GM12878 (cell line): Measurements from ENCODE around the gene CDHR2. TPM values are rescaled to one million over a fixed set of nuclear protein-coding genes. Genes with fewer than 3 reads are reported as not detected.

Experiments used
- ATAC-seq: fragments of 200-7000 bp; cut with Tn5 transposase; 3 replicates; pipeline ENCODE4 v1.9.1; 2020; ENCODE audit warnings: mild to moderate bottlenecking, moderate library complexity
- BruUV-seq: library from RNA; stranded (reverse); fragments of 400-500 nt; replicated peaks from 2 replicates; lab custom pipeline; 2021; lab: Mats Ljungman, UMichigan
- CTCF ChIA-PET: fragments of 300-600 bp; sonication (Branson Sonifier 250); formaldehyde crosslinking; extraction: SDS; loops from one replicate; lab custom pipeline; 2021; ENCODE audit warnings: inconsistent platforms; lab: Yijun Ruan, JAX
- POLR2A ChIA-PET: fragments of 350-600 bp; formaldehyde crosslinking; extraction: SDS; loops from one replicate; lab custom pipeline; 2021; ENCODE audit warnings: inconsistent platforms; lab: Charles Lee
- RAD21 ChIA-PET: fragments of 300-600 bp; sonication (Branson Sonifier 250); formaldehyde crosslinking; loops from one replicate; lab custom pipeline; 2023; ENCODE audit warnings: antibody characterized with exemption; ENCODE audit not compliant: unreplicated experiment; lab: Charles Lee
- SMC1A ChIA-PET: fragments of 300-600 bp; sonication (Branson Sonifier 250); formaldehyde crosslinking; loops from one replicate; lab custom pipeline; 2023; ENCODE audit not compliant: unreplicated experiment, uncharacterized antibody; lab: Charles Lee
- DNase-seq: peaks from one replicate; pipeline ENCODE4 v3.0.0-alpha.2; 2011; ENCODE audit warnings: low read depth, low spot score
- FAIRE-seq: peaks from 3 replicates; lab custom pipeline; 2011; peaks lifted over from hg19 to GRCh38; lab: Jason Lieb, UNC
- H2AFZ ChIP-seq: 2 replicates; pipeline ENCODE4 v1.6.0; 2011; ENCODE audit warnings: low read depth, low read length, control low read depth; ENCODE audit not compliant: control insufficient read depth
- H3K27ac ChIP-seq: 2 replicates; pipeline ENCODE4 v1.5.1; 2011; ENCODE audit warnings: control low read depth; ENCODE audit not compliant: control insufficient read depth, insufficient read depth
- H3K27me3 ChIP-seq, 2 experiments: replicated peaks in 1 of 2; 2 replicates each; pipeline versions ENCODE4 v1.6.0 to v1.6.1; 2011; ENCODE audit warnings: low read length in 1 of 2; ENCODE audit not compliant: control insufficient read depth in 2 of 2, insufficient read depth in 2 of 2
- H3K36me3 ChIP-seq, 2 experiments: 2 replicates each; pipeline ENCODE4 v1.5.1; 2011; ENCODE audit warnings: low read length in 1 of 2; ENCODE audit not compliant: control insufficient read depth in 2 of 2, insufficient read depth in 2 of 2
- H3K4me1 ChIP-seq: 2 replicates; pipeline ENCODE4 v1.6.1; 2011; ENCODE audit warnings: mild to moderate bottlenecking, low read length, moderate library complexity, mixed read lengths; ENCODE audit not compliant: control insufficient read depth, insufficient read depth
- H3K4me2 ChIP-seq: 2 replicates; pipeline ENCODE4 v1.6.0; 2011; ENCODE audit warnings: control low read depth; ENCODE audit not compliant: control insufficient read depth, insufficient read depth
- H3K4me3 ChIP-seq: fragments of 200-600 bp; sonication (generic); 2 replicates; pipeline ENCODE4 v1.5.1; 2016
- H3K79me2 ChIP-seq: 2 replicates; pipeline ENCODE4 v1.6.0; 2011; ENCODE audit warnings: low read length; ENCODE audit not compliant: control insufficient read depth, insufficient read depth
- H3K9ac ChIP-seq: 2 replicates; pipeline ENCODE4 v1.8.0; 2011; ENCODE audit warnings: low read length, control low read depth, mixed read lengths; ENCODE audit not compliant: control insufficient read depth, insufficient read depth
- H3K9me3 ChIP-seq: replicated peaks from 3 replicates; pipeline ENCODE4 v1.5.1; 2011; ENCODE audit warnings: mild to moderate bottlenecking, low read length; ENCODE audit not compliant: control insufficient read depth, insufficient read depth
- H4K20me1 ChIP-seq: 2 replicates; pipeline ENCODE4 v1.6.0; 2011; ENCODE audit not compliant: control insufficient read depth, insufficient read depth
- BHLHE40 ChIP-seq, 2 experiments: fragments of 450-650 bp in 1 of 2; IDR thresholded peaks; 2 replicates each; pipeline ENCODE4 v1.6.1; 2011 to 2017; ENCODE audit warnings: low read depth in 2 of 2, borderline replicate concordance in 1 of 2, improper control_type of control experiment in 1 of 2, low read length in 1 of 2, mild to moderate bottlenecking in 1 of 2
- CEBPB ChIP-seq, 2 experiments: fragments of 150-350 bp in 1 of 2; IDR thresholded peaks; 2 replicates each; pipeline ENCODE4 v1.6.1; 2012 to 2014; ENCODE audit warnings: low read depth in 2 of 2, low read length in 2 of 2, borderline replicate concordance in 1 of 2, inconsistent platforms in 1 of 2
- CREB1 ChIP-seq: IDR thresholded peaks from 2 replicates; pipeline ENCODE4 v1.6.1; 2012; ENCODE audit warnings: low read depth, mild to moderate bottlenecking, inconsistent platforms
- LARP7 ChIP-seq: fragments of 450-650 bp; IDR thresholded peaks from 2 replicates; pipeline ENCODE4 v1.6.1; 2017; ENCODE audit warnings: mild to moderate bottlenecking
- NBN ChIP-seq: fragments of 450-650 bp; IDR thresholded peaks from 2 replicates; pipeline ENCODE4 v1.6.1; 2016
- NFYA ChIP-seq: IDR thresholded peaks from 2 replicates; pipeline ENCODE4 v1.6.1; 2011; ENCODE audit warnings: low read depth, mild to moderate bottlenecking, low read length, improper control_type of control experiment, borderline replicate concordance
- NFYB ChIP-seq: IDR thresholded peaks from 2 replicates; pipeline ENCODE4 v1.6.1; 2011; ENCODE audit warnings: low read depth, mild to moderate bottlenecking, low read length, improper control_type of control experiment, moderate library complexity; ENCODE audit not compliant: insufficient read depth
- NR2C2 ChIP-seq: IDR thresholded peaks from 2 replicates; pipeline ENCODE4 v1.6.1; 2011; ENCODE audit warnings: borderline replicate concordance, low read depth; ENCODE audit not compliant: control insufficient read depth, insufficient read length
- NR2F1 ChIP-seq: fragments of 450-650 bp; conservative IDR thresholded peaks from 2 replicates; pipeline ENCODE4 v1.6.1; 2017; ENCODE audit warnings: mild to moderate bottlenecking
- RELA ChIP-seq: fragments of 450-650 bp; IDR thresholded peaks from 2 replicates; pipeline ENCODE4 v1.8.0; 2014; ENCODE audit warnings: borderline replicate concordance; ENCODE audit not compliant: partially characterized antibody
- SPI1 ChIP-seq: IDR thresholded peaks from 2 replicates; pipeline ENCODE4 v1.6.1; 2011; ENCODE audit warnings: low read depth, mild to moderate bottlenecking, low read length, moderate library complexity, borderline replicate concordance; ENCODE audit not compliant: insufficient read depth
- ZBED1 ChIP-seq: IDR thresholded peaks from 2 replicates; pipeline ENCODE4 v1.6.1; 2016; ENCODE audit warnings: borderline replicate concordance
- ZNF24 ChIP-seq: fragments of 450-650 bp; IDR thresholded peaks from 2 replicates; pipeline ENCODE4 v1.6.1; 2017; ENCODE audit warnings: antibody characterized with exemption, mild to moderate bottlenecking
- ZNF274 ChIP-seq: IDR thresholded peaks from one replicate; pipeline ENCODE4 v1.8.0; 2011; ENCODE audit not compliant: insufficient read length, insufficient read depth
- WGBS: methylation state at CpG from one replicate; pipeline ENCODE4 v1.1.6; 2016; ENCODE audit warnings: low lambda C conversion rate; ENCODE audit not compliant: insufficient replicate concordance, insufficient coverage; ENCODE audit errors: missing lambda C conversion rate; 5-methylcytosine and 5-hydroxymethylcytosine counted together
- in situ Hi-C: fragments of 300-500 bp; cut with MboI; formaldehyde crosslinking; loops from 9 replicates; pipeline ENCODE4 v1.14.3; 2018; ENCODE audit warnings: mixed read lengths
- intact Hi-C: fragments of 100-400 bp; cut with micrococcal nuclease; formaldehyde crosslinking; loops from one replicate; pipeline ENCODE4 v1.14.2; 2022; ENCODE audit not compliant: unreplicated experiment
- polyA plus RNA-seq, 11 experiments: library from polyadenylated mRNA; depleted of rRNA in 4 of 11; unstranded in 6 of 11; stranded (reverse) in 5 of 11; fragments of >200 nt; fragmentation: Nextera tagmentation in 4 of 11; fragmentation: Illumina TruSeq in 1 of 11; extraction: Ambion mirVana in 4 of 11; extraction: Trizol in 1 of 11; gene quantifications; 1 replicate in 1 of 11; 2 replicates in 10 of 11; pipeline versions ENCODE4 v1.2.1 to v1.2.3, GENCODE V29; 2011 to 2016; ENCODE audit warnings: inconsistent platforms in 2 of 11, missing spikeins in 2 of 11, low read depth in 1 of 11
- total RNA-seq, 4 experiments: library from RNA; depleted of rRNA in 3 of 4; stranded (reverse); fragments of >200 nt in 3 of 4; fragmentation: Illumina TruSeq in 1 of 4; extraction: Trizol in 1 of 4; gene quantifications; 2 replicates each; pipeline versions ENCODE4 v1.2.1 to v1.2.3, GENCODE V29; 2013 to 2021
- TF ChIP-seq, protein P1 (sequence below): IDR thresholded peaks from 2 replicates; pipeline ENCODE4 v1.6.1; 2012; ENCODE audit warnings: improper control_type of control experiment, low read depth, low read length; ENCODE audit not compliant: insufficient replicate concordance
- TF ChIP-seq, protein P2 (sequence below): IDR thresholded peaks from 2 replicates; pipeline ENCODE4 v1.6.1; 2011; ENCODE audit warnings: borderline replicate concordance, low read depth, mild to moderate bottlenecking, moderate library complexity, mixed read lengths, low read length; ENCODE audit not compliant: insufficient read depth; ENCODE audit errors: extremely low read length

CDHR2 gene
- total and polyA plus RNA-seq, 10 of the 15 experiments (the other 5 are each of a cell fraction or from before 2014, with no cell fraction given): 0.03 to 0.46 (median 0.06) TPM; not detected in 5

- H4K20me1 ChIP-seq: no peaks in the 10 kb centered on the region; the same call in 1 of the 2 replicates
- H3K79me2 ChIP-seq: peaks cover 41% of the 10 kb centered on the region
- H3K36me3 ChIP-seq: no peaks in the 10 kb centered on the region
- no peaks in the 10 kb centered on the region for H3K27me3 ChIP-seq
- peak overlapping the region; percentile 85 for H2AFZ ChIP-seq
- intact Hi-C loops: loop anchor here (2.0 to 10.0 kb wide), 4 partner anchors 90 to 1577 kb away; partner anchors contain the start of genes CLTB, FAF2, HIGD2A and N4BP3
- RAD21 ChIA-PET: interaction anchor here (0.8 to 2.5 kb wide), 9 partner anchors 9 to 176 kb away, joined by 3 to 9 read pairs (median 6); partner anchors contain the start of genes CLTB, FAF2, KIAA1191 and TSPAN17
- H3K9ac ChIP-seq: peak overlapping the region; percentile 99
- no TSS peak for BruUV-seq
- under 1% methylated on average over 42 of the region's 43 CpGs for WGBS
- in situ Hi-C loops: no loop called here
- peak overlapping the region; percentile 99 for H3K4me3 ChIP-seq
- peak overlapping the region; percentile 95 for H3K27ac ChIP-seq
- CTCF ChIA-PET: interaction anchor here (1.2 to 2.6 kb wide), 7 partner anchors 33 to 808 kb away, joined by 3 to 22 read pairs (median 3); partner anchors contain the start of genes FAF2 and TSPAN17
- DNase-seq (peak; percentile 94), ATAC-seq (peak; percentile 80), FAIRE-seq (peak; percentile 95)
- SMC1A ChIA-PET: interaction anchor here (1.1 to 2.6 kb wide), 5 partner anchors 85 to 808 kb away, joined by 3 to 8 read pairs (median 4); partner anchors contain the start of gene FAF2
- H3K9me3 ChIP-seq: no peaks in the 10 kb centered on the region
- POLR2A ChIA-PET: interaction anchor here (1.3 to 3.7 kb wide), 3 partner anchors 89 to 176 kb away, joined by 3 to 16 read pairs (median 12); partner anchors contain the start of genes FAF2, KIAA1191 and TSPAN17
- peak overlapping the region; percentile 95 for H3K4me2 ChIP-seq
- H3K4me1 ChIP-seq: peaks cover 39% of the 10 kb centered on the region
- TF ChIP-seq BHLHE40 (IDR thresholded peaks at IDR 0.05; ENCODE audit: borderline replicate concordance in 1 of 2, low read depth in 2 of 2, low read length in 1 of 2) (peak; percentile 26 to 64), CEBPB (IDR thresholded peaks at IDR 0.05; ENCODE audit: borderline replicate concordance in 1 of 2, low read depth in 2 of 2, low read length in 2 of 2) (0 out of 4 replicates have a peak, but pooled peaks of 1 of the 2 experiments have one; percentile 24), NR2F1 (no peak), SPI1 (0 out of 2 replicates have a peak, but pooled peaks have one; percentile 30), NR2C2 (no peak), ZNF24 (no peak), RELA (peak; percentile 21), LARP7 (peak; percentile 19), NBN (peak; percentile 99), NFYB (peak; percentile 94), NFYA (no peak), ZBED1 (no peak), CREB1 (peak; percentile 98), ZNF274 (no peak)
- TF ChIP-seq, protein P1, sequence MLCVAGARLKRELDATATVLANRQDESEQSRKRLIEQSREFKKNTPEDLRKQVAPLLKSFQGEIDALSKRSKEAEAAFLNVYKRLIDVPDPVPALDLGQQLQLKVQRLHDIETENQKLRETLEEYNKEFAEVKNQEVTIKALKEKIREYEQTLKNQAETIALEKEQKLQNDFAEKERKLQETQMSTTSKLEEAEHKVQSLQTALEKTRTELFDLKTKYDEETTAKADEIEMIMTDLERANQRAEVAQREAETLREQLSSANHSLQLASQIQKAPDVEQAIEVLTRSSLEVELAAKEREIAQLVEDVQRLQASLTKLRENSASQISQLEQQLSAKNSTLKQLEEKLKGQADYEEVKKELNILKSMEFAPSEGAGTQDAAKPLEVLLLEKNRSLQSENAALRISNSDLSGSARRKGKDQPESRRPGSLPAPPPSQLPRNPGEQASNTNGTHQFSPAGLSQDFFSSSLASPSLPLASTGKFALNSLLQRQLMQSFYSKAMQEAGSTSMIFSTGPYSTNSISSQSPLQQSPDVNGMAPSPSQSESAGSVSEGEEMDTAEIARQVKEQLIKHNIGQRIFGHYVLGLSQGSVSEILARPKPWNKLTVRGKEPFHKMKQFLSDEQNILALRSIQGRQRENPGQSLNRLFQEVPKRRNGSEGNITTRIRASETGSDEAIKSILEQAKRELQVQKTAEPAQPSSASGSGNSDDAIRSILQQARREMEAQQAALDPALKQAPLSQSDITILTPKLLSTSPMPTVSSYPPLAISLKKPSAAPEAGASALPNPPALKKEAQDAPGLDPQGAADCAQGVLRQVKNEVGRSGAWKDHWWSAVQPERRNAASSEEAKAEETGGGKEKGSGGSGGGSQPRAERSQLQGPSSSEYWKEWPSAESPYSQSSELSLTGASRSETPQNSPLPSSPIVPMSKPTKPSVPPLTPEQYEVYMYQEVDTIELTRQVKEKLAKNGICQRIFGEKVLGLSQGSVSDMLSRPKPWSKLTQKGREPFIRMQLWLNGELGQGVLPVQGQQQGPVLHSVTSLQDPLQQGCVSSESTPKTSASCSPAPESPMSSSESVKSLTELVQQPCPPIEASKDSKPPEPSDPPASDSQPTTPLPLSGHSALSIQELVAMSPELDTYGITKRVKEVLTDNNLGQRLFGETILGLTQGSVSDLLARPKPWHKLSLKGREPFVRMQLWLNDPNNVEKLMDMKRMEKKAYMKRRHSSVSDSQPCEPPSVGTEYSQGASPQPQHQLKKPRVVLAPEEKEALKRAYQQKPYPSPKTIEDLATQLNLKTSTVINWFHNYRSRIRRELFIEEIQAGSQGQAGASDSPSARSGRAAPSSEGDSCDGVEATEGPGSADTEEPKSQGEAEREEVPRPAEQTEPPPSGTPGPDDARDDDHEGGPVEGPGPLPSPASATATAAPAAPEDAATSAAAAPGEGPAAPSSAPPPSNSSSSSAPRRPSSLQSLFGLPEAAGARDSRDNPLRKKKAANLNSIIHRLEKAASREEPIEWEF: no peak
- TF ChIP-seq, protein P2, sequence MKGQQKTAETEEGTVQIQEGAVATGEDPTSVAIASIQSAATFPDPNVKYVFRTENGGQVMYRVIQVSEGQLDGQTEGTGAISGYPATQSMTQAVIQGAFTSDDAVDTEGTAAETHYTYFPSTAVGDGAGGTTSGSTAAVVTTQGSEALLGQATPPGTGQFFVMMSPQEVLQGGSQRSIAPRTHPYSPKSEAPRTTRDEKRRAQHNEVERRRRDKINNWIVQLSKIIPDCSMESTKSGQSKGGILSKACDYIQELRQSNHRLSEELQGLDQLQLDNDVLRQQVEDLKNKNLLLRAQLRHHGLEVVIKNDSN: no peak
Observed at GRCh38 chr5:176537554-176538229, 11.4 kb upstream of the CDHR2 start.
